ENCODE results near the gene NCL.

NCL gene

GRCh38 chr2:231463698-231464575 is at the start of gene NCL:
TSS of gene NCL (minus strand) at chr2:231464484. CDS start at chr2:231464353, 131 bp downstream.
- DNase-seq (ENCODE audit: low read depth in 2 of 2, low spot score in 1 of 2) = peak; percentile 70 to 80

DNA sequence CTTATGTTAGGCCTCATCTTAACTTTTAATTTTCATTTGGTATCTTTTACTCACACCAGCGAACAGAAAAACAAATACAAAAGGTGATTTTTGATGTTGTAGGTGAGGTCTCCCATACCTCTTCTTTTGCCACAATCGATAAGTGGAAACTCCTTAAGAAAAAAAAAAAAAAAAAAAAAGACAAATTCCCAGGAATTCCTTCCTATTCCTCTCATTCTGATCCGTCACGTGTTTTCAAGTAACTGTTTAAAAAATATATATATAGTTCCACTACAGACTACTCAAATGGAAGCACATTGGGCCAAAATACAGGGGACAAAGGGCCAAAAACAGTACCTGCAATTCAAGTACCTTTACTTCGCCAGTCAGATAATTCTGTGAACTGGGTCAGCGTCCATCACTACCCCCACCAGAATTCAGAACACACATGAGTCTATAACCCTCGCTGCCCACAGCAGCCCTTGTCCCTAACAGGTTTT is 49.5 kb upstream of the NCL start:
- DNase-seq (ENCODE audit: low read depth in 2 of 2, low spot score in 1 of 2) = no peak

DNA sequence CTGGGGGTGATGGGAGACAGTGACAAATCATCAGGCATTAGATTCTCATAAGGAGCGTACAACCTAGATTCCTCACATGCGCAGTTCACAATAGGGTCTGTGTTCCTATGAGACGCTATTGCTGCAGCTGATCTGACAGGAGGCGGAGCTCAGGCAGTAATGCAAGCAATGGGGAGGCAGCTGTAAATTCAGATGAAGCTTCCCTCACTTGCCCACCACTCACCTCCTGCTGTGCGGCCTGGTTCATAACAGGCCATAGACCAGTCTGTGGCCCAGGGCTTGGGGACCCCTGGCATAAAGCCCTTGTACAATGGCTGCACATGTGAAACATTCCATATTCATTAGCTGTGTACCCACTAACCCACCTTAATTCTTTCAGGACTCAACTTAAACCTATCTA is 47.9 kb upstream of the NCL start:
- no peak for DNase-seq (ENCODE audit: low read depth in 2 of 2, low spot score in 1 of 2)

DNA sequence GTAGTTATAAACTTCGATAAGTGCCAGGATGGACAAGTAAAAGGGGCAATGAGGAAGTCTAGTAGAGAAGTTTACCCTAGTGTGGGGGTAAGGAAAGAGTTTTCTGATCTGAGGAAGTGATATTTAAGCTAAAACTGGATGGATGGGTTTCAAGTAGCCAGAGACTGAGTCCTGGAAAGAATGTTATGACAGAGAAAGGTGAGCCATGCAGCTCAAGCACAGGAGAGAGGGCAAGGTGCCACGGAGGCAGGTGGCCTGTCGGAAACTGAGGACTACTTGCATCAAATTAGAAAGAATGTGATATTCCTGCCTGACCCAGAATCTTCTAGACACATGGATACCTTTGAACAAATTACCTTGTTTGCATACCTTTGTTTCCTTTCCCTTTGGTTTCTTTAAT is 39.5 kb upstream of the NCL start:
- DNase-seq (ENCODE audit: low read depth in 2 of 2, low spot score in 1 of 2) = no peak

- DNase-seq (ENCODE audit: low read depth in 2 of 2, low spot score in 1 of 2) = no peak
Measured at GRCh38 chr2:231502596-231502995, 38.3 kb upstream of the NCL start.

DNA sequence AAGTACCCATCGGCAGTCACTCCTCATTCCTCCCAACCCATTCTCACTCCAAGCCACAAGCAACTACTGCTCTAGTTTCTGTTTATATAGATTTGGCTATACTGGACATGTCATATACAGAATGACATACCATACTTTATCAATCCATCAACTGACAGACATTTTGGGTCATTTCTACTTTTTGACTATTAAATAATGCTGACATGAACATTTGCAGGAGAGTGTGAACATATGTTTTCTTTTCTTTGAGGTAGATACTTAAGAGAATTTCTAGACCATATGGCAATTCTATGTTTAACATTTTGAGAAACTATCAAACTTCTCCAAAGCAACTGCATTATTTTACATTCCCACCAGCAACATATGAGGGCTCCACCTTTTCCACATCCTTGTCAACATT is 33.4 kb upstream of the NCL start:
- no peak for DNase-seq (ENCODE audit: low read depth in 2 of 2, low spot score in 1 of 2)

DNA sequence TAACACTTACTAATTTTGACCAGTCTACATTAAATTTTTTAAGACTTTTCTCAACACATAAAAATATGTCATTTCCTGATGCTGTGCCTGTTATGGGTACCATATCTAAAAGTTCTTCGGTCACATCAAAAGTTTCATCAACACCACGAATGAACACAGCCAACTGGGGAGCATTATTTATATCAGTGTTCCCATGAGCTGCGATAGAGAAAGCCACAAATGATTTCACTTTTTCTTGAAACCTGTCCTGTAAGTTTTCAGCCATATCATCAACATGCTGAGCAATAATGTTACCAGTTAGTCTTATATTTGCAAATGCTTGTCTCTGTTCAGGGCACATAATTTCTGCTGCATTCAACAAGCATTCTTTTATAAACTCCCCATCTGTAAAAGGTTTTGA is 30.4 kb upstream of the NCL start:
- no peak for DNase-seq (ENCODE audit: low read depth in 2 of 2, low spot score in 1 of 2)

GRCh38 chr2:231490801-231491200 is 26.5 kb upstream of the NCL start:
- no peak for DNase-seq (ENCODE audit: low read depth in 2 of 2, low spot score in 1 of 2)

DNA sequence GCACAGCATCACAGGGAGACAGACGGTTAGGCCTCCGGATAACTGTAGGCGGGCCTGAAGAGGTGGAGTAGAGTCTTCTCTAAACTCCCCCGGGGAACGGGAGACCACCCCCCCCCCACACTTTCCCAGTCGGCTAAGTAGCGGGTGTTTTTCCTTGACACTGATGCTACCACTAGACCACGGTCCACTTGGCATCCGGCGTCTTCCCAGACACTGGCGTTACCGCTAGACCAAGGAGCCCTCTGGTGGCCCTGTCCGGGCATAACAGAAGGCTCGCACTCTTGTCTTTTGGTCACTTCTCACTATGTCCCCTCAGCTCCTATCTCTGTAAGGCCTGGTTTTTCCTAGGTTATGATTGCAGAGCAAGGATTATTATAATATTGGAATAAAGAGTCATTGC is 25.7 kb upstream of the NCL start:
- DNase-seq (ENCODE audit: low read depth in 2 of 2, low spot score in 1 of 2) = no peak

DNA sequence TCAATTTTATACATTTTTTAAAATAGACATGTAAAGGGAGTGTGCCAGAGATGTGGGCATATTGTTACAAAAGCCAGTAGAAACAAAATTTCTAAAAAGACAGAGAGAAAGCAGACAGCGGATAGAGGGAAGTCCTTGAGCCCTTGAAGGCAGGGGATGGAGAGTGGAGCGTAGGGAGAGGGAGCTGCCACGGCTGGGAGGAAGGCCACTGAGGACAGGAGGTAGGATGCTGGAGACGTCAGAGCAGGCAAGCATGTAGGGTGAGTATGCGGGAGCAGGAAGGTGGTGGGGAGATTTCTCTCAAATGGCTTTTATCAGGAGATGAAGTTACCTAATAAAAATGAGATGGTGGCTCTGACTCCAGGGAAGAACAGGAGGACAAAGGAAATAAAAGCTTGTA is 24.0 kb upstream of the NCL start:
- no peak for DNase-seq (ENCODE audit: low read depth in 2 of 2, low spot score in 1 of 2)

DNA sequence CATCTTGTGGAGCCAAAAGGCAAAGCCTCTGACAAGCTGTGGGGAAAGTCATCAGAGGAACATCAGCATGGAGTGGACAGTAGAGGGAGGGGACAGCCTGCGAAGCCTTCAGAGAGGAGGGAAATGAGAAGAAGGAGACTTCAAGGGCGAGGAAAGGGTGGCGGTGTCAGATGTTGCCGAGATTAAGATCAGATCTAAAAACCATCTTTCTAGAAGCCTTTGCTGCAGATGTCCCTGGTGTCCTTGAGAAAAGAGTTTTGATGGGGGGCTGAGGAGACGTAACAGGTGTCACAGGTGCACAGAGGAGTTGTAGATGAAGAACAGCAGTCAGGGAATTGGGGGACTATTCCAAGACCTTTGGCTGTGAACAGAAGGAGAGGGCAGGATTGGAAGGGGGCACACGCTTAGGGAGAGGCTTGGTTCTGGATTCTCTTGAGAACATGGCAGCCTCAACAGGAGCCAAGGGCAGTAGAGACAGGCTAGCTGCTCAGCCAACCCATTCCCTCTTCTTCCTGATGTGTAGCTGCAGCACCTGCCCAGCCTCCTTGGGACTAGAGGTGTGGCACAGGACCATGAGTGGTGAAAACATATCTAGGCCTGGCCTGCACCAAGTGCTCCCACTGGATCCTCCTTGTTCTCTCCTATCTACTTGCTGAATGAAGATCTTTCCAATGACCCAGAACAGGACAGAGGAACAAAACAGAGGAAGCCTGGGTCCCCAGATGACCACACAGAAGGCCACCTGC is 22.7 kb upstream of the NCL start:
- no peak for DNase-seq (ENCODE audit: low read depth in 2 of 2, low spot score in 1 of 2)

- DNase-seq (ENCODE audit: low read depth in 2 of 2, low spot score in 1 of 2) = no peak
Measured at GRCh38 chr2:231483398-231484329, 19.4 kb upstream of the NCL start.

- peak; percentile 48 to 49 for DNase-seq (ENCODE audit: low read depth in 2 of 2, low spot score in 1 of 2)
Measured at GRCh38 chr2:231482806-231483391, 18.6 kb upstream of the NCL start.

GRCh38 chr2:231480781-231481180 is 16.5 kb upstream of the NCL start:
- no peak for DNase-seq (ENCODE audit: low read depth in 2 of 2, low spot score in 1 of 2)

DNA sequence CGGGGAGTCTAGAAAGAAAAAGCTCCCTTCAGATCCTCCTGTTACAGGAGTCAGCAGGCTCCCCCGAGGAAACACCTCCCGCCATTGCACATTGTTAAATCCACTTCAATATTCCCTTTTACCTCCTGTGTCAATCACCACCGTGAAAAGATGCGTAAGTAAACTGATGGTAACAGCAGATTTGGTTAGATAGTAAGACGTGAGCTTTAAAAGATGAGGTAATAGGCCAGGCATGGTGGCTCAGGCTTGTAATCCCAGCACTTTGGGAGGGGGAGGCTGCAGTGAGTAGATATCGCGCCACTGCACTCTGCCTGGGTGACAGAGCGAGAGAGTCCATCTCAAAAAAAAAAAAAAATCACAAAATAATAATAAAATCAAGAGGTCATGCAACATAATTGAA is 15.2 kb upstream of the NCL start:
- no peak for DNase-seq (ENCODE audit: low read depth in 2 of 2, low spot score in 1 of 2)

DNA sequence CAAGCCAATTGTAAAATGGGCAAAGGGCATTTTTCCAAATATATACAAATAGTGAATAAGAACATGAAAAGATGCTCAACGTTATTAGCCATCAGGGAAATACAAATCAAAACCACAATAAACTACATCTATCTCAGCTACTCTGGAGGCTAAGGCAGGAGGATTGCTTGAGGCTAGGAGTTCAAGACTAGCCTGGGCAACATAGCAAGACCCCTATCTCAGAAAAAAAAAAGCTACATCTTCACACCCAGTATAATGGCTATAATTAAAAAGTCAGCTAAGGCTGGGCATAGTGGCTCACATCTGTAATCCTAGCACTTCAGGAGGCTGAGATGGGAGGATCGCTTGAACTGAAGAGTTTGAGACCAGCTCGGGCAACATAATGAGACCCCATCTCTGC is 12.6 kb upstream of the NCL start:
- DNase-seq (ENCODE audit: low read depth in 2 of 2, low spot score in 1 of 2) = no peak

- no peak for DNase-seq (ENCODE audit: low read depth in 2 of 2, low spot score in 1 of 2)
Measured at GRCh38 chr2:231475965-231476364, 11.7 kb upstream of the NCL start.

DNA sequence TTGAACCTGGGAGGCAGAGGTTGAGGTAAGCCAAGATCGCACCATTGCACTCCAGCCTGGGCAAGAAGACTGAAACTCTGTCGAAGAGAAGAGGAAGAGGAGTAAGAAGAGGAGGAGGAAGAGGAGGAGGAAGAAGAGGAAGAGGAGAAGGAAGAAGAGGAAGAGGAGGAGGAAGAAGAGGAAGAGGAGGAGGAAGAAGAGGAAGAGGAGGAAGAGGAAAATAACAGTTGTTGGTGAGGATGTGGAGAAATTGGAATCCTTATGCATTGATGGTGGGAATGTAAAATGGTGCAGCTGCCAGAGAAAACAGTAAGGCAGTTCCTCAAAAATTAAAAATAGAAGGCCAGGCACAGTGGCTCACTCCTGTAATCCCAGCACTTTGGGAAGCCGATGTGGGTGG is 8.5 kb upstream of the NCL start:
- no peak for DNase-seq (ENCODE audit: low read depth in 2 of 2, low spot score in 1 of 2)

- DNase-seq (ENCODE audit: low read depth in 2 of 2, low spot score in 1 of 2) = no peak
Measured at GRCh38 chr2:231470246-231470900, 6.1 kb upstream of the NCL start.

DNA sequence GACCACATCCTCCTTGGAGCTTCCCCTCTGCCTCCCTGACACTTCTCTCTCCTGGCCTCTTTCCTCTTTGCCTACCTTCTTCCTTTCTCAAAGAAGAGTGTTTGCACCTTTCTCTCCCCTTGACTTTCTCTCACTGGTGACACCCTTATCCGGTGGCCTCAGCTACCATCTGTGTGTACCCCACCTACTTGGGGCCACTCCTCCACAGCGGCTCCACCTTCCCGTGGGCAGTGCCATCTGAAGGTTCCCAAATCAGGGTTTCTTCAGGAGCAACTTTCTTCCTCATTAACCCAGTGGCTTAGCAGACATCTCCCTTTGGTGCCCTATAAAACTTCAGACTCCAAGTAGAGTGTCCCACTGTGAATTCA is 5.3 kb upstream of the NCL start:
- DNase-seq (ENCODE audit: low read depth in 2 of 2, low spot score in 1 of 2) = no peak
